SK-N-SH (cell line): Measurements from ENCODE around the gene ATXN2.

Experiments used
- EZH2phosphoT487 ChIP-seq: fragments of 200-600 bp; sonication (generic); IDR thresholded peaks from 2 replicates; pipeline ENCODE4 v1.6.1; 2017; ENCODE audit warnings: low read depth, mixed run types, mild to moderate bottlenecking, antibody characterized with exemption, moderate library complexity, borderline replicate concordance
- FOXM1 ChIP-seq: IDR thresholded peaks from 2 replicates; pipeline ENCODE4 v1.4.0; 2012; ENCODE audit warnings: low read depth, mild to moderate bottlenecking
- MXI1 ChIP-seq: IDR thresholded peaks from 2 replicates; pipeline ENCODE4 v1.6.1; 2012; ENCODE audit warnings: mild to moderate bottlenecking, low read depth, low read length, improper control_type of control experiment
- NFIC ChIP-seq: IDR thresholded peaks from 2 replicates; pipeline ENCODE4 v1.4.0; 2012; ENCODE audit warnings: borderline replicate concordance
- RAD21 ChIP-seq: IDR thresholded peaks from 2 replicates; pipeline ENCODE4 v1.6.1; 2012; ENCODE audit warnings: mild to moderate bottlenecking, low read length
- RCOR1 ChIP-seq: fragments of 150-350 bp; IDR thresholded peaks from 2 replicates; pipeline ENCODE4 v1.6.1; 2017; ENCODE audit warnings: antibody characterized with exemption, low read length
- RFX5 ChIP-seq: IDR thresholded peaks from 2 replicates; pipeline ENCODE4 v1.6.1; 2012; ENCODE audit warnings: mild to moderate bottlenecking, improper control_type of control experiment, low read length
- SMC3 ChIP-seq: IDR thresholded peaks from 2 replicates; pipeline ENCODE4 v1.6.1; 2012; ENCODE audit warnings: low read depth, low read length, improper control_type of control experiment
- YY1 ChIP-seq: IDR thresholded peaks from 2 replicates; pipeline ENCODE4 v1.4.0; 2012; ENCODE audit warnings: low read depth, mild to moderate bottlenecking
- TF ChIP-seq, protein P1 (sequence below): fragments of 200-600 bp; sonication (generic); IDR thresholded peaks from 2 replicates; pipeline ENCODE4 v1.6.1; 2017; ENCODE audit warnings: antibody characterized with exemption, mild to moderate bottlenecking, moderate library complexity
- TF ChIP-seq, protein P2 (sequence below): IDR thresholded peaks from 2 replicates; pipeline ENCODE4 v1.4.0; 2012; ENCODE audit warnings: low read depth
- TF ChIP-seq, protein P3 (sequence below): IDR thresholded peaks from 2 replicates; pipeline ENCODE4 v1.4.0; 2012; ENCODE audit warnings: low read depth, borderline replicate concordance

DNA sequence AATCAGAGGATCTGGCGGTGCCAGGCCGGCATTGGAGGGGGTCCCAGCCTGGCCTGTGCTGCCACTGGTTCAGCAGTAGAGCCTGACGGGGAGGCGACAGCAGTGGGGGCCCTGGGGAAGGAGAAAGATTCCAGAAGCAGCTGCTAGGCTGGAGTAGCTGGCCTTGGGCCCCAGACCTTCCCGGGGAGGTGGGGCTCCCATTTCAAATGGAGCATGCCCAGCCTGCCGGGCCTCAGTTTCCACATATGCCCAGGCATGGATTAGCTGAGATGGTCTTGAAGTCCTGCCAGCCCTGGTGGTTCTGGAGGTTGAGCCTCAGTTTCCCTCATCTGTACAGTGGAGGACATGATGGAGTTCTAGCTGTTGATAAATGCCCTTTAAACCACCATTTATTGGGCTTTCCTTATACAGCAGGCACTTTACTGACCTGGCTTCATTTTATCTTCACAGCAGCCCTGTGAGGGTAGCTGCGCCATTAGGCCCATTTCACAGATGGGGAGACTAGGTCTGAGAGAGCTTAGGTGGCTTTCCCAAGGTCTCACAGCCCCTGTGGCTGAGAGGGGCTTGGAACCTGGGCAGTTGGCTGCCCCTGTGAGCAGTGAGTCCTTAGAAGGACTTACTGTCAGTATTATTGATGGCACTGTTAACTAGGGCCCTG lies 171.6 kb downstream of the ATXN2 start:
- TF ChIP-seq, protein P1, sequence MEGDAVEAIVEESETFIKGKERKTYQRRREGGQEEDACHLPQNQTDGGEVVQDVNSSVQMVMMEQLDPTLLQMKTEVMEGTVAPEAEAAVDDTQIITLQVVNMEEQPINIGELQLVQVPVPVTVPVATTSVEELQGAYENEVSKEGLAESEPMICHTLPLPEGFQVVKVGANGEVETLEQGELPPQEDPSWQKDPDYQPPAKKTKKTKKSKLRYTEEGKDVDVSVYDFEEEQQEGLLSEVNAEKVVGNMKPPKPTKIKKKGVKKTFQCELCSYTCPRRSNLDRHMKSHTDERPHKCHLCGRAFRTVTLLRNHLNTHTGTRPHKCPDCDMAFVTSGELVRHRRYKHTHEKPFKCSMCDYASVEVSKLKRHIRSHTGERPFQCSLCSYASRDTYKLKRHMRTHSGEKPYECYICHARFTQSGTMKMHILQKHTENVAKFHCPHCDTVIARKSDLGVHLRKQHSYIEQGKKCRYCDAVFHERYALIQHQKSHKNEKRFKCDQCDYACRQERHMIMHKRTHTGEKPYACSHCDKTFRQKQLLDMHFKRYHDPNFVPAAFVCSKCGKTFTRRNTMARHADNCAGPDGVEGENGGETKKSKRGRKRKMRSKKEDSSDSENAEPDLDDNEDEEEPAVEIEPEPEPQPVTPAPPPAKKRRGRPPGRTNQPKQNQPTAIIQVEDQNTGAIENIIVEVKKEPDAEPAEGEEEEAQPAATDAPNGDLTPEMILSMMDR, result no peak
- TF ChIP-seq, protein P2, sequence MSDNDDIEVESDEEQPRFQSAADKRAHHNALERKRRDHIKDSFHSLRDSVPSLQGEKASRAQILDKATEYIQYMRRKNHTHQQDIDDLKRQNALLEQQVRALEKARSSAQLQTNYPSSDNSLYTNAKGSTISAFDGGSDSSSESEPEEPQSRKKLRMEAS, result no peak
- TF ChIP-seq FOXM1 (no peak), RAD21 (no peak), SMC3 (no peak), NFIC (no peak), EZH2phosphoT487 (no peak), MXI1 (no peak), RCOR1 (no peak), RFX5 (no peak), YY1 (no peak)
- TF ChIP-seq, protein P3, sequence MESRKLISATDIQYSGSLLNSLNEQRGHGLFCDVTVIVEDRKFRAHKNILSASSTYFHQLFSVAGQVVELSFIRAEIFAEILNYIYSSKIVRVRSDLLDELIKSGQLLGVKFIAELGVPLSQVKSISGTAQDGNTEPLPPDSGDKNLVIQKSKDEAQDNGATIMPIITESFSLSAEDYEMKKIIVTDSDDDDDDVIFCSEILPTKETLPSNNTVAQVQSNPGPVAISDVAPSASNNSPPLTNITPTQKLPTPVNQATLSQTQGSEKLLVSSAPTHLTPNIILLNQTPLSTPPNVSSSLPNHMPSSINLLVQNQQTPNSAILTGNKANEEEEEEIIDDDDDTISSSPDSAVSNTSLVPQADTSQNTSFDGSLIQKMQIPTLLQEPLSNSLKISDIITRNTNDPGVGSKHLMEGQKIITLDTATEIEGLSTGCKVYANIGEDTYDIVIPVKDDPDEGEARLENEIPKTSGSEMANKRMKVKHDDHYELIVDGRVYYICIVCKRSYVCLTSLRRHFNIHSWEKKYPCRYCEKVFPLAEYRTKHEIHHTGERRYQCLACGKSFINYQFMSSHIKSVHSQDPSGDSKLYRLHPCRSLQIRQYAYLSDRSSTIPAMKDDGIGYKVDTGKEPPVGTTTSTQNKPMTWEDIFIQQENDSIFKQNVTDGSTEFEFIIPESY, result no peak
